Measurements from ENCODE around the gene PRDM1.

PRDM1 gene

GRCh38 chr6:106132153-106132698, 46.1 kb downstream of the PRDM1 start:
- Mint-ChIP-seq H3K36me3 (no peaks in the 10 kb centered on the region), H3K9me3 (no peaks in the 10 kb centered on the region), H3K27me3 (no peaks in the 10 kb centered on the region), H3K4me1 (peaks cover 7% of the 10 kb centered on the region), H3K4me3 (no peak overlapping the region), H3K27ac (no peak overlapping the region)

- Mint-ChIP-seq H3K4me1 (peaks cover 7% of the 10 kb centered on the region), H3K36me3 (no peaks in the 10 kb centered on the region), H3K27ac (no peak overlapping the region)
Observed at GRCh38 chr6:106133040-106133439, 46.9 kb downstream of the PRDM1 start.

GRCh38 chr6:106134087-106134770, 48.1 kb downstream of the PRDM1 start:
- Mint-ChIP-seq H3K4me3 (no peak overlapping the region), H3K27me3 (no peaks in the 10 kb centered on the region), H3K9me3 (no peaks in the 10 kb centered on the region), H3K4me1 (peaks cover 7% of the 10 kb centered on the region), H3K27ac (no peak overlapping the region), H3K36me3 (no peaks in the 10 kb centered on the region)

More at GRCh38 chr6:106133040-106133439, 46.9 kb downstream of the PRDM1 start:
- Mint-ChIP-seq H3K4me3 (no peak overlapping the region), H3K9me3 (no peaks in the 10 kb centered on the region), H3K27me3 (no peaks in the 10 kb centered on the region)

GRCh38 chr6:106134906-106135634, 48.9 kb downstream of the PRDM1 start:
- Mint-ChIP-seq H3K4me1 (peaks cover 5% of the 10 kb centered on the region), H3K27me3 (no peaks in the 10 kb centered on the region), H3K27ac (no peak overlapping the region), H3K4me3 (no peak overlapping the region), H3K36me3 (no peaks in the 10 kb centered on the region), H3K9me3 (no peaks in the 10 kb centered on the region)

GRCh38 chr6:106135911-106136571, 49.9 kb downstream of the PRDM1 start:
- H3K27me3 Mint-ChIP-seq: no peaks in the 10 kb centered on the region
- H3K36me3 Mint-ChIP-seq: no peaks in the 10 kb centered on the region
- no peak overlapping the region for H3K27ac Mint-ChIP-seq
- H3K9me3 Mint-ChIP-seq: no peaks in the 10 kb centered on the region
- H3K4me1 Mint-ChIP-seq: peaks cover 6% of the 10 kb centered on the region
- H3K4me3 Mint-ChIP-seq: no peak overlapping the region

- no peaks in the 10 kb centered on the region for H3K36me3 Mint-ChIP-seq
- peaks cover 14% of the 10 kb centered on the region for H3K4me1 Mint-ChIP-seq
- no peaks in the 10 kb centered on the region for H3K27me3 Mint-ChIP-seq
- no peak overlapping the region for H3K27ac Mint-ChIP-seq
- no peak overlapping the region for H3K4me3 Mint-ChIP-seq
- no peaks in the 10 kb centered on the region for H3K9me3 Mint-ChIP-seq
Observed at GRCh38 chr6:106136845-106137244, 50.7 kb downstream of the PRDM1 start.

- Mint-ChIP-seq H3K4me3 (no peak overlapping the region), H3K27me3 (no peaks in the 10 kb centered on the region), H3K36me3 (no peaks in the 10 kb centered on the region), H3K4me1 (peaks cover 27% of the 10 kb centered on the region), H3K27ac (no peak overlapping the region), H3K9me3 (no peaks in the 10 kb centered on the region)
Observed at GRCh38 chr6:106138151-106138550, 52.0 kb downstream of the PRDM1 start.

GRCh38 chr6:106141441-106142237, 55.5 kb downstream of the PRDM1 start:
- H3K27me3 Mint-ChIP-seq: no peaks in the 10 kb centered on the region
- peaks cover 33% of the 10 kb centered on the region for H3K4me1 Mint-ChIP-seq
- H3K9me3 Mint-ChIP-seq: no peaks in the 10 kb centered on the region
- H3K36me3 Mint-ChIP-seq: no peaks in the 10 kb centered on the region
- peak overlapping the region; percentile 76 for H3K27ac Mint-ChIP-seq
- peak overlapping the region; percentile 72 for H3K4me3 Mint-ChIP-seq

- Mint-ChIP-seq H3K4me3 (no peak overlapping the region), H3K4me1 (peaks cover 33% of the 10 kb centered on the region), H3K27ac (no peak overlapping the region), H3K36me3 (no peaks in the 10 kb centered on the region), H3K9me3 (no peaks in the 10 kb centered on the region), H3K27me3 (no peaks in the 10 kb centered on the region)
Observed at GRCh38 chr6:106142876-106143431, 56.8 kb downstream of the PRDM1 start.

GRCh38 chr6:106143665-106144064, 57.5 kb downstream of the PRDM1 start:
- no peaks in the 10 kb centered on the region for H3K27me3 Mint-ChIP-seq
- no peak overlapping the region for H3K27ac Mint-ChIP-seq
- H3K4me1 Mint-ChIP-seq: peaks cover 33% of the 10 kb centered on the region
- no peaks in the 10 kb centered on the region for H3K9me3 Mint-ChIP-seq
- H3K36me3 Mint-ChIP-seq: no peaks in the 10 kb centered on the region
- H3K4me3 Mint-ChIP-seq: no peak overlapping the region

GRCh38 chr6:106145144-106145543, 59.0 kb downstream of the PRDM1 start:
- H3K36me3 Mint-ChIP-seq: no peaks in the 10 kb centered on the region
- peaks cover 46% of the 10 kb centered on the region for H3K4me1 Mint-ChIP-seq
- H3K9me3 Mint-ChIP-seq: no peaks in the 10 kb centered on the region
- H3K27me3 Mint-ChIP-seq: no peaks in the 10 kb centered on the region
- H3K27ac Mint-ChIP-seq: no peak overlapping the region
- H3K4me3 Mint-ChIP-seq: no peak overlapping the region

- Mint-ChIP-seq H3K4me3 (no peak overlapping the region), H3K36me3 (no peaks in the 10 kb centered on the region), H3K4me1 (peaks cover 40% of the 10 kb centered on the region), H3K27ac (no peak overlapping the region), H3K27me3 (no peaks in the 10 kb centered on the region), H3K9me3 (no peaks in the 10 kb centered on the region)
Observed at GRCh38 chr6:106145741-106146227, 59.6 kb downstream of the PRDM1 start.

- H3K36me3 Mint-ChIP-seq: no peaks in the 10 kb centered on the region
- H3K4me1 Mint-ChIP-seq: peaks cover 34% of the 10 kb centered on the region
- H3K27ac Mint-ChIP-seq: peak overlapping the region; percentile 8
- H3K27me3 Mint-ChIP-seq: no peaks in the 10 kb centered on the region
- no peak overlapping the region for H3K4me3 Mint-ChIP-seq
- H3K9me3 Mint-ChIP-seq: no peaks in the 10 kb centered on the region
Observed at GRCh38 chr6:106146852-106147351, 60.8 kb downstream of the PRDM1 start.

- H3K4me1 Mint-ChIP-seq: peaks cover 34% of the 10 kb centered on the region
- H3K36me3 Mint-ChIP-seq: no peaks in the 10 kb centered on the region
- H3K27me3 Mint-ChIP-seq: no peaks in the 10 kb centered on the region
- H3K9me3 Mint-ChIP-seq: no peaks in the 10 kb centered on the region
- H3K27ac Mint-ChIP-seq: no peak overlapping the region
- H3K4me3 Mint-ChIP-seq: no peak overlapping the region
Observed at GRCh38 chr6:106147476-106147875, 61.3 kb downstream of the PRDM1 start.

Measured in activated naive CD4-positive, alpha-beta T cell treated with anti-CD3 and anti-CD28 coated beads, Interleukin-2, amount 50 U/mL, for 24 hours (primary cell).